ENCODE data around the gene RAB33B. TPM values are rescaled to one million over a fixed set of nuclear protein-coding genes. Genes with fewer than 3 reads are reported as not detected.

RAB33B gene
- total RNA-seq (2021; fragmentation: NEBNext Ultra II Directional; extraction: Animal tissue kit (Norgen Biotek cat#: 25700)), result 8.6 and 8.7 TPM in 2 replicates
- 4.2 and 4.5 TPM in 2 replicates for polyA plus RNA-seq (2011; rRNA removed)
- 5.9 TPM for polyA plus RNA-seq (2011; cell fraction: cytosol; rRNA removed)
- polyA plus RNA-seq (2011; cell fraction: nucleus; rRNA removed), result 2.9 TPM
- 3.8 to 5.6 TPM (median 4.3 TPM) in 4 replicates for polyA plus RNA-seq (2012, experiment 1 of 2)
- 1.3 TPM for polyA plus RNA-seq (2012, experiment 2 of 2)
- polyA plus RNA-seq (2013, experiment 1 of 2), result 3.8 TPM
- polyA plus RNA-seq (2013, experiment 2 of 2), result 3.5 TPM
- polyA minus RNA-seq (2011; rRNA and poly(A)+ RNA removed), result 8.0 and 9.5 TPM in 2 replicates
- polyA minus RNA-seq (2011; cell fraction: cytosol; rRNA and poly(A)+ RNA removed), result 8.4 TPM
- polyA minus RNA-seq (2011; cell fraction: nucleus; rRNA and poly(A)+ RNA removed), result 5.8 TPM
- long read RNA-seq, experiment 1, full-length matches to known transcripts, result 2 of 6 reads
- long read RNA-seq, experiment 1, partial matches to known transcripts, result 0 of 6 reads
- long read RNA-seq, experiment 1, other reads (novel, unspliced or antisense), result 4 of 6 reads
- long read RNA-seq, experiment 2, result 0 reads

GRCh38 chr4:139454111-139455045, at the start of gene RAB33B:
Gene RAB33B, plus strand, starts transcription at chr4:139454121. Its CDS starts 75 bp downstream, at chr4:139454196.
- Histone ChIP-seq H3K4ac (replicated peaks; ENCODE audit: insufficient read length, low read depth, low read length) (peak within 1 kb of the TSS; percentile 32), H2BK12ac (ENCODE audit: low read depth, low read length) (peak within 1 kb of the TSS; percentile 1; the same call in 1 of the 2 replicates), H3K23ac (ENCODE audit: insufficient read length) (no peak within 1 kb of the TSS), H3K4me1 (replicated peaks in 1 of 4; ENCODE audit: control insufficient read depth in 3 of 4, insufficient read depth in 4 of 4, low read length in 3 of 4) (peaks cover 2 to 16% (median 3%) of the 10 kb centered on the region in 4 experiments; a peak in 5 of 7 replicates), H2AFZ (ENCODE audit: low read length) (peak within 1 kb of the TSS; percentile 74), H3K27me3 (replicated peaks in 1 of 4; ENCODE audit: control insufficient read depth in 3 of 4, extremely low read depth in 1 of 4, insufficient read depth in 3 of 4, low read length in 3 of 4) (no peaks in the 10 kb centered on the region), H4K20me1 (replicated peaks in 1 of 2; ENCODE audit: control insufficient read depth in 1 of 2, insufficient read depth in 2 of 2, low read length in 2 of 2) (peaks cover 0 to 1% of the 10 kb centered on the region in 2 experiments), H3K27ac (ENCODE audit: low read depth, low read length) (peak within 1 kb of the TSS; percentile 83), H3K36me3 (ENCODE audit: control insufficient read depth in 2 of 4, insufficient read depth in 4 of 4, low read length in 3 of 4) (no peaks in the 10 kb centered on the region), H2BK15ac (ENCODE audit: low read length) (peak within 1 kb of the TSS; percentile 25; the same call in 1 of the 2 replicates), H3K9ac (replicated peaks in 1 of 4; ENCODE audit: extremely low read depth in 1 of 4, low read depth in 3 of 4, low read length in 3 of 4) (peak within 1 kb of the TSS; percentile 77 to 93 (median 83)), H2BK20ac (ENCODE audit: low read length) (no peak within 1 kb of the TSS), H2BK5ac (ENCODE audit: low read depth, low read length) (peak within 1 kb of the TSS; percentile 90), H3K79me1 (ENCODE audit: low read depth, low read length) (peaks cover 2% of the 10 kb centered on the region; the same call in 1 of the 2 replicates), H4K5ac (ENCODE audit: insufficient read length, low read depth, low read length) (peak within 1 kb of the TSS; percentile 88), H3K23me2 (ENCODE audit: low read depth, low read length) (peaks cover 8% of the 10 kb centered on the region), H3K9me3 (ENCODE audit: insufficient read depth in 2 of 2, low read depth in 1 of 2, low read length in 1 of 2) (no peaks in the 10 kb centered on the region), H4K91ac (replicated peaks; ENCODE audit: insufficient read length, low read length) (peak within 1 kb of the TSS; percentile 70), H3K4me3 (ENCODE audit: extremely low read depth in 1 of 4, insufficient read depth in 2 of 4, low read depth in 3 of 4, low read length in 4 of 4) (peak within 1 kb of the TSS; percentile 67 to 96 (median 84)), H3K79me2 (ENCODE audit: control insufficient read depth in 1 of 2, insufficient read depth in 2 of 2, low read length in 2 of 2) (peaks cover 3 to 59% of the 10 kb centered on the region in 2 experiments; a peak in 3 of 4 replicates), H4K8ac (ENCODE audit: extremely low read depth, insufficient read depth, low read length) (peak within 1 kb of the TSS; percentile 96), H2AK5ac (ENCODE audit: low read depth, low read length) (no peak within 1 kb of the TSS), H2BK120ac (replicated peaks; ENCODE audit: low read depth, low read length) (no peak within 1 kb of the TSS), H3K18ac (ENCODE audit: extremely low read depth, low read length) (peak within 1 kb of the TSS; percentile 96), H3K56ac (replicated peaks; ENCODE audit: insufficient read length, low read depth, low read length) (peak within 1 kb of the TSS; percentile 80), H3K14ac (ENCODE audit: insufficient read length) (peak within 1 kb of the TSS; percentile 43), H3K4me2 (ENCODE audit: insufficient read depth in 1 of 2, low read depth in 2 of 2, low read length in 2 of 2) (peak within 1 kb of the TSS; percentile 86 to 92)
- FAIRE-seq (no peak), DNase-seq (ENCODE audit: low read depth in 1 of 2, low spot score in 2 of 2) (no peak)
- 4% methylated on average over 46 of the region's 46 CpGs; no CpG with 5 or more reads in 1 of the 2 experiments for WGBS, 2 experiments (ENCODE audit: extremely low coverage in 1 of 2, insufficient coverage in 1 of 2, insufficient read length in 1 of 2, insufficient replicate concordance in 2 of 2, low coverage in 1 of 2, low lambda C conversion rate in 2 of 2, missing lambda C conversion rate in 1 of 2)
- ChIA-PET CTCF (ENCODE audit: partially characterized antibody) (interaction anchor here (0.6 kb wide), 1 partner anchor 263 kb away, joined by 3 read pairs; no protein-coding TSS in a partner anchor), POLR2A (ENCODE audit: partially characterized antibody) (interaction anchor here (1.4 to 2.8 kb wide), 4 partner anchors 8 to 57 kb away, joined by 4 to 21 read pairs (median 10); no protein-coding TSS in a partner anchor)
- TF ChIP-seq BACH1 (IDR thresholded peaks at IDR 0.05; ENCODE audit: low read length) (peak; percentile 42; the same call in 1 of the 2 replicates), KDM4A (IDR thresholded peaks at IDR 0.05; ENCODE audit: low read depth, low read length, severe bottlenecking) (peak; percentile 17), RBBP5 (IDR thresholded peaks at IDR 0.05; ENCODE audit: borderline replicate concordance, low read depth, low read length) (no peak; the same call in 1 of the 2 replicates), RAD21 (IDR thresholded peaks at IDR 0.05 in 1 of 2, conservative IDR thresholded peaks at IDR 0.05 in 1 of 2; ENCODE audit: low read depth in 2 of 2, low read length in 2 of 2) (0 out of 4 replicates have a peak, but pooled peaks of 1 of the 2 experiments have one; percentile 8), ASH2L (IDR thresholded peaks at IDR 0.05; ENCODE audit: low read length) (peak; percentile 30), CTBP2 (IDR thresholded peaks at IDR 0.05; ENCODE audit: borderline replicate concordance, insufficient read depth, insufficient read length, low read length) (no peak), CEBPB (IDR thresholded peaks at IDR 0.05; ENCODE audit: low read depth, low read length) (peak; percentile 86)
